GM04504 (cell line): ENCODE data around the gene PTPRN2.

ENCODE experiments used
- DNase-seq: peaks from one replicate; pipeline ENCODE4 v3.0.0-alpha.2; 2012; ENCODE audit warnings: low read depth

Gene PTPRN2

DNA sequence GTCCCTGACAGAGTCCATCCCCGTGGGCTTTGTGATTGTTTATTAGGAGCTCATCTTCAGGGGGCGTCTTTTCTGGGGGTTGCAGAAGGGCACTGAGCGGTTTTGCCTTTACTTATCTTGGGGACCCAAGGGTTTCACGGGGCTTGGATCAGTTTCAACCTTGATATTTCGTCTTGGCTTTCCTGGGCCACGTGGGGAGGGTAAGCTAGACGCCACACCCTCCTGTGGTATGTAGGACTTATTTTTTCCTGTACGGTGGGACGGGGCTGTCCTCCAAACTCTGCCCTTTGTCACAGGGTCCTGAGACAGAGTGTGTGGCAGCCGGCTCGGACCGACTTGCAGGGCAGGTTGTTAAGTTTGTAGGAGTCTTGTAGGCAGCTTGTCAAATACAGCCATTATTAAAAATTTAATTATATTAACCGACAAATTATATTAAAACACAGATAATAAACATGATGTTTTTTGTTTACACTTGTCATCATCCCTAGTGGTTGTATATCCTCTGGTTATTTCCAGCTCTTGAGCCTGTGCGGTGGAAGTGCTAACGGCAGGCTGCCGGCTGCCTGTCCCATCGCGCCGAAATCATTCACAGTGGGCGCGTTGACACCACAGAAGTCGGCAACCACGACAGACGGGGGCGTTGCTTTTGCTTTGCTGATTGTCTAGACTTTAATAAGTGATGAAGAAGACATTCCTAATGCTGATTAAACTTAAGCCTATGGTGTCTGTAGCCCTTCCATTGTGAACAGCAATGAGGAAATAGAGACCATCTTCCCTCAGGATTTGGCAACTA, 1057.7 kb downstream of the PTPRN2 start:
- no peak for DNase-seq

DNA sequence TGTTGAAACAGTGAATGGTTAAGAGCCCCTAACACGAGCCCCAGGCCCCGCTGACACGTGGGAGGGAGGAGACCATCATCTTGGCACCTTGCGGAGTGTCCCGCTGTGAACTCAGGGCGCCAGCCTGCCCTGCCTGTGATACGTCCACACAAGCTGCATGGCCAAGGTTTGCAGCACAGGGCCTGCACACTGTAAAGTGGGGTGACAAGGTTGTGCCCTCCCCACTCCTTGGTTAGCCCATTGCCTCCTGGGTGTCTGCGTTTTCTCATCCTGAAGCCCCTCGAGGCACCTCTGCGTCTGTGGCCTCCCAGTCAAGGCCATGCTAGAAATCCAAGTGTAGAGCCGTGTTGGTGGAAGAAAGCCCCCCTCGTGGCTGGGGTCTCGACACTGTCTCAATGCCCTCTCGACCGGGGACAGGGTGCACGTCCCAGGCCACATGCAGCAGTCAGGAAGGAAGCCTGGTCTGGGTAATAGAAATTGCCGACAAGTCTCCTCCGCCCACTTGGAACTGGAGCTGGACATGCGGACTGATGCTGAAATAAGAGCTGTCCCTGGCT, 1058.8 kb downstream of the PTPRN2 start:
- DNase-seq = no peak

DNA sequence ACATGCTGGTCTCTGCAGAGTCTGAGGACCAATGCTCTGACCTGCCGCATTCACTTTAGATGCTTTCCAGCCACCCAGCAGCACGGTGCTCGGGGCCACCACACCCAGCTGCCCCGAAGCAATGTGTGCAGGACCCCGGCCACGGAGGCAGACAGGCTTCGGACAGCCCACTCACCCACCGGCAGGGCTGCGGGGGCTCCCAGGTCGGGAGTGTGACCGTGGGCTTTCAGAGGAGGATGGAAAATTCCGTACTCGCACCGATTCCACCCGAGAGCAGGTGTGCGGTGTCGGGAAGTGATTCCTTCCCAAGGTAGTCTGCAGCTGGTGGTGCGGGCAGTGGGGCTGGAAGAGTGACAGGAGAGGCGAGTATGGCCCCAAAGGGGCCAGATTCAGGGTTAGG, 1059.9 kb downstream of the PTPRN2 start:
- DNase-seq = no peak

DNA sequence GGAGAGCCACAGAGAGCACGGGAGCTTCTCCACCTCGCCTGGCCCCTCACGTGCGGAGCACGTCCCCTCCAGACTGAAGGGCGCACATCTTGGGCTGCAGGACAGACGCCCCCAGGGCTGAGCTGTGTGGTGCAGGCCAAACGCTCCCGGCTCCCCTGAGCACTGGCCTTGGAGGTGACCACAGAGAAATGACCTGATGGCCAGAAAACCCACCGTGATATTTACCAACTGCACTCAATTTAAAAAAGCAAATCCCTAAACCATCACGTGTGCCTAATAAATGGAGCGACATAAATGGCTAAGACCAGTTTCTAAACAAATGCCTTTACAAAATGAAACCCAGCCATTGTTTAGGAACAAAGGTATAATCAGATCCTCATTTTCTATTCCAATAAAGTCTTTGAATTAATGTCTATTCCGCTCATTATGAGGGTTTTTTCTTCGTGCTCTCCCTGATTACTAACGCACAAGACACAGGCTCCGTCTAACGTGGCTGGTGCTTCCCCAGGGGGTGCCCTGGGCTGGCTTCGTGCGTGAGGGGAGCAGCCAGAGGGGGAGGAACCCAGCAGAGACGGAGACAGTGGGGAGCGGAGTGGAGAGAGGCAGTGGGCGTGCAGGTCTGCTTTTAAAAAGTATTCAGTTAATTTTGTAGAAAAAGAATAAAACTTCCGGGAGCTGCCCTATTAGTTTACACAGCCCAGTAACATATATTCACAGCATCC, 1060.5 kb downstream of the PTPRN2 start:
- DNase-seq = no peak

DNA sequence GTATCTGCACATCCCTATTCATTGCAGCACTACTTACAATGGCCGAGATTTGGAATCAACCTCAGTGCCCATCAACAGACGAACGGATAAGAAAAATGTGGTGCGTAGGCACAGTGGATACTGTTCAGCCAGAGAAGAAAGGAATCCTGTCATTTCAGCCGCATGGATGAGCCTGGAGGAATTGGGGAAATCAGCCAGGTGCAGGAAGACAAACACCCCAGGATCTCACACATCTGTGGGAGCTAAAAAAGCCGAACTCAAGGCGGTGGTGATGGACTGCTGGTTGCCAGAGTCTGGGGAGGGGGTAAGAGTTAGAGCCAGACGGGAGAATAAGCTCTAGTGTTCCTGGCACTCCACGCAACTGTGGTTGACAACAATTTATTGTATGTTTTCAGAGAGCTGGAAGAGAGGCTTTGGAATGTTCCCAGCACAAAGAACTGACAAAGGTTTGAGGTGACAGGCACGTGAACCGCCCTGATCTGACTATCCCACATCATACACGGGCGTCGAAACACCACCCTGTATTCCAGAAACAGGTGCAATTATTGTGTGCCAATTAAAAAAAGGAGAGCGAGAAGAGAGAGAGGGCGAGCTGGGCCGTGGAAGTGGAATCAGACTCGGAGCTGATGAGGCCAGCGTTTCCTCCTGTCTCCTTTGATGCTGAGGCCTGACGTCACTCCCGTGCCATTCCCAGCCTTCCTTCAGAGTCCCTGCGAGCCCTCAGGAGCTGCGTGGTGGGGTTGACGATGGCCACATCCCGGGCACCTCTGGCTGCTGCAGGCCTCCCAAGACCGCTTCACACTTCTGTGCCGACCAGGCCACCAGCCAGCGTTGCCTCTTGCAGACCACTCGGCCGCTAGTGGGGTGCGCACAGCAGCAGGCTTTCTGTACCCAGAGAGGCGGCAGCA, 1061.4 kb downstream of the PTPRN2 start:
- no peak for DNase-seq

DNA sequence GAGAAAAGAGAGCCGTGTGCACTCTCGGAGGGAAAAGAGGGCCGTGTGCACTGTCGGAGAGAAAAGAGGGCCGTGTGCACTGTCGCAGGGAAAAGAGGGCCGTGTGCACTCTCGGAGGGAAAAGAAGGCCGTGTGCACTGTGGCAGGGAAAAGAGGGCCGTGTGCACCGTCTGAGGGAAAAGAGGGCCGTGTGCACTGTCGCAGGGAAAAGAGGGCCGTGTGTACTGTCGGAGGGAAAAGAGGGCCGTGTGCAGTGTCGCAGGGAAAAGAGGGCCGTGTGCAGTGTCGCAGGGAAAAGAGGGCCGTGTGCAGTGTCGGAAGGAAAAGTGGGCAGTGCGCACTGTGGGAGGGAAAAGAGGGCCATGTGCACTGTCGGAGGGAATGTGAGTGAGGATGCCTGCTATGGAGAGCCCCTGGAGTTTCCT, 1062.1 kb downstream of the PTPRN2 start:
- DNase-seq = no peak

DNA sequence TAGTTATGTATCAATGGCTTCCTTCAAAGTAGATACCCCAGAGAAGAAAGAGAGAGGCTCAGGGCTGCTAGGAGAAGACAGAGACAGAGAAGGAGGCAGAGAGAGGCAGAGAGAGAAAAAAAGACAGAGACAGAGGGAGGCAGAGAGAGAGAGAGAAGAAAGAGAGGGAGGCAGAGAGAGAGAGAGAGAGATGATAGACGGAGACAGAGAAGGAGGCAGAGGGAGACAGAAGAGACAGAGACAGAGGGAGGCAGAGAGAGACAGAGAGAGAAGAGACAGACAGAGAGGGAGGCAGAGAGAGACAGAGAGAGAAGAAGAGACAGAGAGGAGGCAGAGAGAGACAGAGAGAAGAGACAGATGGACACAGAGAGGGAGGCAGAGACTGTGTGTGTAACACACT, 1062.9 kb downstream of the PTPRN2 start:
- DNase-seq = no peak

DNA sequence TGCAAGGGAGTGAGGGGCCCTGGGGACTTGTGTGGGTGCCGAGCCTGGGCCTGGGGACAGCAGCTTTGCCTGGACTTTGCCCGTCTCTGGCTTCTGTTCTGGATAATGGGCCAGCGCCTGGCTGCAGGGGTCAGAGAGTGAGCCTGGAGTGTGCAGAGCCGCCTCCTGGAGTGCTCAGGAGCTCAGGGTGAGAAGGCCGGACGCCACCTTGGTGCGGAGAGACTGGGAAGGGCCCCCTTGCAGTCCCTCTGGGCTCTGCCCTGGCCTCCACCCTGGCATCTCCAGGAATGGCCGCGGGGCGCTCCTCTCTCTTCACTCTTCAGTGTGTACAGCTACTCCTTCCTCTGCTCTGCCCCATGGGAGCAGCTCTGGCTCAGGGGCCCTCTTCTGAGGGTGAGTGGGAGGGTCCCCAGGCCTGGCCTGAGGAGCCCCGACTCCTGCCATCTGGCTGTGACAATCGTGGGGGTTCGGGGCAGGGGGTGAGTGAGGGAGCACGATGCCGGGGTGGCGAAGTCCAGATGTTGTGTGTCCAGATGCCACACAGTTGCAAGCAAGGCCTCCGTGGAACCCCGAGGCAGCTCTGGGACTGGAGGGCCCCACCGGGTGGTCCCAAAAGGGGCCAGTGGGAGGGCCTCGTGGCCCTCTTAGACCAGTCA, 1063.7 kb downstream of the PTPRN2 start:
- no peak for DNase-seq

DNA sequence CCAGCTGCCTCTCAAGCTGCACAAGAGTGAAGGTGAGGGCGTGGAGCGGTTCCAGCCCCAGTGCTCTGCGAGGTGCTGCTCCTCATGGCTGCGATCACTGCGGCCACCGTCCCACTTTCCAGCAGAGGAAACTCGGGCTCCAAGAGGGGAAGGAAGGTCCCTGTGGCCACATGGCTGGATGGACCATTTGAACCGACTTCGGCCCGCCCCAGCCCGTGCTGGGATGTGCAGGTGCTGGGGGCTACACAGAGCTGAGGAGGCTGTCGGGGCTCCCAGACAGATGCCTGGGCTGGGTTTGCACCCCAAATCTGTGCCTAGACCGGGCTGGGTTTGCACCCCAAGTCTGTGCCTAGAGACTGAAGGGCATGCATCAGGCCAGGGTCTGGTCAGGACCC, 1064.3 kb downstream of the PTPRN2 start:
- no peak for DNase-seq

DNA sequence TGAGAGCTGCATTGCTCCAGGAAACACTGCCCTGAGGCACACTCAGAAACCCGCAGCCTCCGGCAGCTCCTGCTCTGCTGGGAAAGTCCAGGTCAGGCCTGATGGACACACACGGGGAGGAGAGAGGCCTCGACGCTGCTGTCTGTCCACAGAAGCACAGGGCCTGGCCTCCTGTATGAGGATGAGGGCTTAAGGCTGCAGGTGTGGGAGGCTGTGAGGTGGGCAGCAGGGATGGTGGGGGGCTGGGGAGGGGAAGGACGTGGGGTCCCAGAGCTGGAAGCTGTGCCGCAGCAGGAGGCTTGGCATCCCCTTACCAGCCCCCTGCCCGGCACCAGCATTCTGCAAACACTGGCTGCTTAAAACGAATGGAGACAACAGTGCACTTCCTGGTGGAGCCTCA, 1064.7 kb downstream of the PTPRN2 start:
- no peak for DNase-seq

DNA sequence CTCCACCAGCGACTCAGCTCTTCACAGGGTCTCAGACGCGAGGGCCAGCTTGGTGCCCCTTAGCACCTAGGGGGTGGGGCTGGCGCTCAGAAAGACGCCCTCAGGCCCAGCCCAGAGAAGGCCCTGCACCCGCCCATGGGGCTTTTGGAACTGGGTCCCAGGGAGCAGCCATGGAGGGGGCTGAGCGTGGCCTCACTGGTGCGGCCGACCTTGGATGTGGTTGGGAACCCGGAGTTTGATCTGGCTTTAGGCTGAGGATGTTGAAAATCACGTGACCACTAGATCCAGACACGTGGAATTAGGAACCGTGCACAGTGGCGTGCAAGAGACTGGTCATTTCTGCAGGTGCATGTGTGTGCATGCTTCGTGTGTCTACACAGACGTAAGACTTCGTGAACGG, 1065.4 kb downstream of the PTPRN2 start:
- no peak for DNase-seq

DNA sequence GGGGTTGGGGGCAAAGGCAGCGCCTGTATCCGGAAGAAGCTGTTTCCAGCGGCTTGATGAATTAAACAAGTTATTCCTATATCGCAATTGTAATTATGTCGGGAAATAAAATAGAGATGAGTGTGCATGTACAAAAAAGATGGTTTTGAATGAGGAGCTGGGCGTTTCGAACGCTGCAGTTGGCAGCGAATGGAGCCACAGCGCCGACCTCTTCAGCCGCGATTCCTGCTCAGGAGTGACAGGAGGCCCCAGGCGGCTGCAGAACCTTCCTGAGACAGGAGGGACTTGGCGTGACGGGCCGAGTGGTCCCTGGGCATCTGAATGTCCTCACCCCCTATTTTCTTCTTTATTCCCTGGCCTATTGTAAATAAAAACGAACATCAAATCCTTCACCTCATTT, 1065.9 kb downstream of the PTPRN2 start:
- no peak for DNase-seq

DNA sequence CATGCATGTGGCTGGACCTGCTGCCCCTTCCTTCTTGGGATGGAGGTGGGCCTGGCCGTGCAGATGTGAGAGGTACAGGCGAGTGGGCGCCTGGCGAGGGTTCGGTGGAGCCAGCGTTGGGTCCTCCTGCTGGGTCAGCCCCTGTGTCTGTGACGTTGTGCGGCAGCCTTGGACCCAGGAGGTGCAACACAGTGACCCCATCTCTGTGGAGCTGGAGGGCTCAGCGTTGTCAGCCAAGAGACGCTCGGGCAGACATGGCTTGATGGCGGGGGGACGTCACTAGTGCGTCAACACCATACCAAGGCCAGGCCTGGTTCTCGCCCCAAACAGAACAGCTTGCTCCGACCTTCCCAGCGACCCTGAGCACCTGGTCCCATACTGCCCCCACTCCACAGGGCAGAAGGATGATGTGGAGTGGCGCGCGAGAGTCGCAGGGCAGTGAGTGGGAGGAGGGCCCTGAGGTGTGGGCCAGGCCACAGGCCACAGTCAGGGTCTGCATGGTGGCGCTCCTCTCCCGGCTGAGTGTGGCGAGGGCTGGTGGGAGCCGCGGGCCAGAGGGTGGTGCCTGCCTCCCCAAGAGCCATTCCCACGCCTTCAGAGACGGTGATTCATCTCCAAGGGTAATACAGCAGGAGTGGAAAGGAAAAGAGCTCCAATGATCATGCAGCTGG, 1066.4 kb downstream of the PTPRN2 start:
- DNase-seq = no peak

DNA sequence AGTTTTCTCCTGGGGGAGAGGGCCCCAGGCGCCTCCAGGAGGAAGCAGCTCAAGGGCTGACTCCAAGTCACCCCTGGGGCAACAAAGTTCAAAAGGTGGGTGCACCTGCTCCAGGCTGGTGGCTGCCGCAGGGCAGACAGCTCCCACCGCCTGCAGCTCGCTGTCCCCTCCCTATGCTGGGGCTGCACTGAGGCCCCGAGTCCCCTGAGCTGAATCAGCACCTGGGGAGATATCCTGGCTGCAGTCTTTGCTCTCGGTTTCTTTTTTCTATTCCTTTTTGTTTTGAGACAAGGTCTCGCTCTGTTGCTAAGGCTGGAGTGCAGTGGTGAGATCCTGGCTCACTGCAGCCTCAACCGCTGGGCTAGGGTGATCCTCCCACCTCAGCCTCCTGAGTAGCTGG, 1067.4 kb downstream of the PTPRN2 start:
- no peak for DNase-seq

DNA sequence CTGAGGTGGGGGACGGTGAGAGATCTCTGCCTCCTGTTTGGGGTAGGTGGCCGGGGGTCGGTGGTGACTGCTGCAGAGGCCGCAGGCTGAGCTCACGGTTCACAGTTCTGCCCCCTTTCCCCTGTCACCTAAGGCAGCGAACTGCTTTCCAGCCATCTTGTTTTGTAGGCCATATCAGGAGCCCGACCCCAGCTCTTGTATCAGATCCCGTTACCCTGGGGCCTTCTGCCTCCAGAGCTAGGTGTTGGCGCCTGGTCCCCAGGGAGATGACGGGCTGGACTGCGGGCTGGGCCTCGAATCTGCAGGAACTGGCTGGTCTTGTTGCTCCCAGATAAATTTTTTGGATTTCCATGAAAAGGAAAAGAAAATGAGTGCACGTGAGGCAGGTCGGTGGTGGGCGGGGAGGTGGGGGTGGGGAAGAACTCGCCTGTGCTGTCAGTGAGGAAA, 1067.8 kb downstream of the PTPRN2 start:
- DNase-seq = no peak

DNA sequence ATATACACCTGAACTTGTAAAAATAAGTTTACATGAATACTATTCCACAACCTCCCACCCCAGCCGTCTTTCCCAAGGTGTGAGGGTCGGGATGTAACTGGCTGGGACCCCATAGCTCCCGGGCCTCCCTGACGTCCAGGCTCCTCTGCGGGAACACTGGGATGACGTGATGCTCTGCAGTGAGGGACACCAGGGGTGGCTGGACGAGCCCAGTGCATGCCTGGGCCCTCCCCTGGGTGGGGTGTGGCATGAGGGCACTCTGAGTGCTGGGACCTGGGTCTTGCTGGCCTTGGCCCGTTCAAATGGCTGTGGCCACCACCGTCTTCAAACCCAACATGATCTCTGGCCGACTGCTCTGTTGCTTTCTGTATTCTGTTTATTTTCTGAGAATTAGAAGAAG, 1068.4 kb downstream of the PTPRN2 start:
- no peak for DNase-seq

DNA sequence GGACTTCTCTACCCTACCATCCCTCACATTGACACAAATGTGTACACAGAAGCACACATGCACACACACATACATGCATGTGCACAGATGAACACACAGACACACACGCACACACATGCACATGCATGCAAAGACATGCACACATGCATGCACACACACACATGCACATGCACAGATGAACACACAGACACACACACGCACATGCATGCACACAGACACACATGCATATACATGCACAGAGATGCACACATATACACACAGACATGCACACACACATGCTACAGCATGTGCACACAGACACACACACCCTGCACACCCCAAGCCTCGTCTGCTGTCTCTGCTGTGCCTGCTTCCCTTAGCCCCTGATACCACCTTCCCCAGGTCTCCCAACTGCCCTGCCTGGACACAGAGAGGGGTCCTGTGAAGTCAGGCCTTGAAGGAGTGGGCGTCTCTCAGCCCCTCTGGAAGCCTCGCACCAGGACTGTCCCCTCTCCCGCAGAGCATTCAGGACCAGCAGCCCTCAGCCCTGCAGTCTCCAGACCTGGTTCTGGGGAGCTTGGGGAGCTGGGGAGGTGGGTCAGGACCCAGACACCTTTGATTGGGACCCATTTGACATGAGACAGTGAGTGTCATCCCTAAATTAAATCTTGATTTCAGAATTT, 1069.0 kb downstream of the PTPRN2 start:
- no peak for DNase-seq

DNA sequence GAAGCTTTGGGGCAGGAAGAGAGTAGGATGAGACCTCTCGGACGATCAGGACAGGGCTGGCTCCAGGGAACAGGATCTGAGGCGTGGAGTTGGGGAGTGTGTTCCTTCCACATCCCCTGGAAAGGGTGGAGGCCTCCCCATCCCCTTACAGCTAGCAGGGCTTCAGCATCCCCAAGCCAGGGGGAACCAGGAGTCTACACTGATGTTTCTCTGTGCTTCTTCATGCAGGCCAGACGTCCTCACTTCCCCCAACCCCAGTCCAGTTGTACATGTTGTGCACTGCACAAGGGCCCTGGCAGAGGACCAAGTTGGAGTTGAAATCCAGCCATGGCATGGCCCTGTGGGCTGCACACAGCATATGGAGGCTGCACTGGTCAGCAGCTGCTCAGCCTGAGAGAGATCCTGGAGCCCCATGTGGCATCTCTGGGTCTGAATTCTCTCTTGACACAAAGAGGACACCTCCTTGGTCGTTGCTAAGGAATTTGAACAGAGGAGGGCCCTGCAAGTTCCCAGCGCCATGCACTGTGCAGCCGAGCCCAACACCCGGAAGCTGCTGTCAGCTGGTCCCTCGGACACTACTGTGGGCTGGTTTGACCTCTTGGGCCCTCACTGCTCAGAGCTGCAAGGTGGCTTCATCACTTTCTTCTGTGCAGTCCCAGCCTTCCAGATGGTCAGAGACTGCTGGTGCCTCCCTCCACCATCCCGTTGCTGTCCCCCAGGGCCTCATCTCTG, 1069.7 kb downstream of the PTPRN2 start:
- DNase-seq = no peak

DNA sequence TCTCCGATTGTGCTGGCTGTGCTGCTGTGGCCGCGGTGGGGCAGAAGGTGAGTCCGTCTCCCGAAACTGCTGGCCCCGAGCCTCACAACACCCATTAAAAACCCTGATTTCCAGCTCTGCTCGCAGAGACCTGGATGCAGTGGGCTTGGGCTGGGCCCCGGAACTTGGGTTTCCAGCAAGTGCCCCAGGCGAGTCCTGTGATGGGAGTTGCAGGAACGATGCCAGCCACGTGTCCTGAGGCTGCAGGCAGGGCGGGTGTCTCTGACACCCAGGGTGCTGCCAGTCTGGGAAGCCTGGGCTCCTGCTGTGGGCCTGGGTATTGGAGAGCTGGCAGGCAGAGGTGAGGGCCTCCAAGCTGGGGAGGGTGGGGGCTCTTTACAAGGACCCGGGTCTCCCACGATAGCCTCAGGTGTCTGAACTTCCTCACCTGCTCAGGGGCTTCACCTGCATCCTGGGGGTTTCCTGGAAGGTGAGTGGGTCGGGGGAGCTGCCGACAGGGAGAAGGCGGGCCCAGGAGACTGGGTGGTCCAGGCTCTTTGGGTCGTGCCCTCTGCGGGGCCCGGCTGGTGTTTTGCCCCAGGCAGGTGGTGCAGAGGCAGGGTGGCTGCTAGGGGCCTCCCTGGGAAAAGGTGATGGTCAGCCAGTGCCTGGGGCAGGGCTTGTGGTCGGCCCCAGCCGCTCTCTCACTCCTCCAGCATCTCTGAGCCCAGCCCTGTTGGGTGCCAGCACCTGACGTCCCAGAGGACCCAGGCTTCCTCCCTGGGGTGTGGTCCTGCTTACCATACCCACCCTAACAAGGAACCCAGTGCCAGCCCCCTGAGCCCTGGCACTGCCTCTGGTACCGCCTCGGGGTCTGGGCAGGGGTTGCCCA, 1070.5 kb downstream of the PTPRN2 start:
- no peak for DNase-seq
